K562 (cell line): Measurements from ENCODE around the gene AGRP. TPM values are rescaled to one million over a fixed set of nuclear protein-coding genes. Genes with fewer than 3 reads are reported as not detected.

Experiments used
- ATAC-seq: fragments of 200-7000 bp; cut with Tn5 transposase; 3 replicates; pipeline ENCODE4 v1.9.1; 2020; ENCODE audit warnings: moderate library complexity
- BruUV-seq: library from RNA; stranded (reverse); fragments of 400-500 nt; replicated peaks from 2 replicates; lab custom pipeline; 2021; lab: Mats Ljungman, UMichigan
- CTCF ChIA-PET: fragments of 300-600 bp; formaldehyde crosslinking; extraction: SDS; loops from one replicate; lab custom pipeline; 2021; ENCODE audit warnings: low intra/inter-chr PET ratio; lab: Yijun Ruan, JAX
- POLR2A ChIA-PET: fragments of 300-600, 350-650 bp; sonication (Branson Sonifier 250); formaldehyde crosslinking; extraction: SDS; loops from one replicate; lab custom pipeline; 2021; ENCODE audit warnings: antibody characterized with exemption, inconsistent platforms; lab: Yijun Ruan, JAX
- DNase-seq, 4 experiments: peaks; one replicate each; pipeline versions ENCODE4 v3.0.0 to v3.0.0-alpha.2; 2011 to 2018; ENCODE audit warnings: low spot score in 3 of 4, mixed read lengths in 3 of 4; ENCODE audit errors: extremely low read depth in 1 of 4
- FAIRE-seq: peaks from 2 replicates; lab custom pipeline; 2011; peaks lifted over from hg19 to GRCh38; lab: Jason Lieb, UNC
- H2AFZ ChIP-seq: 2 replicates; pipeline ENCODE4 v1.6.0; 2011; ENCODE audit warnings: low read depth, low read length, control low read depth, inconsistent platforms
- H3K27ac ChIP-seq: fragments of 200-600 bp; 3 replicates; pipeline ENCODE4 v1.8.0; 2011; ENCODE audit warnings: low read depth, mild to moderate bottlenecking, control low read depth, inconsistent platforms, low read length, moderate library complexity, mixed read lengths; ENCODE audit errors: extremely low read depth
- H3K27me3 ChIP-seq, 2 experiments: fragments of 300-600 bp in 1 of 2; 2 replicates in 1 of 2; 3 replicates in 1 of 2; pipeline versions ENCODE4 v1.6.0 to v1.8.0; 2011; ENCODE audit warnings: inconsistent platforms in 2 of 2, low read length in 2 of 2, mild to moderate bottlenecking in 1 of 2, mixed read lengths in 1 of 2, moderate library complexity in 1 of 2; ENCODE audit not compliant: control insufficient read depth in 2 of 2, insufficient read depth in 2 of 2
- H3K36me3 ChIP-seq: fragments of 300-600 bp; 3 replicates; pipeline ENCODE4 v1.8.0; 2011; ENCODE audit warnings: mild to moderate bottlenecking, low read length, inconsistent platforms; ENCODE audit not compliant: control insufficient read depth, insufficient read depth
- H3K4me1 ChIP-seq, 2 experiments: fragments of 200-600 bp in 1 of 2; replicated peaks in 1 of 2; 2 replicates in 1 of 2; 3 replicates in 1 of 2; pipeline versions ENCODE4 v1.5.1 to v1.8.0; 2011; ENCODE audit warnings: inconsistent platforms in 2 of 2, low read length in 2 of 2, mild to moderate bottlenecking in 1 of 2, mixed read lengths in 1 of 2, moderate library complexity in 1 of 2; ENCODE audit not compliant: control insufficient read depth in 2 of 2, insufficient read depth in 2 of 2
- H3K4me2 ChIP-seq: 2 replicates; pipeline ENCODE4 v1.6.1; 2011; ENCODE audit warnings: low read length, control low read depth, inconsistent platforms, mixed read lengths; ENCODE audit not compliant: insufficient read depth
- H3K4me3 ChIP-seq: fragments of 200-600 bp; sonication (generic), shearing (Covaris generic); 2 replicates; pipeline ENCODE4 v1.5.1; 2016; ENCODE audit warnings: control low read depth, inconsistent platforms
- H3K79me2 ChIP-seq: fragments of 200-600 bp; 3 replicates; pipeline ENCODE4 v1.8.0; 2011; ENCODE audit warnings: low read length, inconsistent platforms; ENCODE audit not compliant: control insufficient read depth, insufficient read depth
- H3K9ac ChIP-seq, 2 experiments: 2 replicates each; pipeline versions ENCODE4 v1.6.0 to v1.6.1; 2011; ENCODE audit warnings: low read depth in 2 of 2, low read length in 2 of 2, control low read depth in 1 of 2, inconsistent platforms in 1 of 2, mild to moderate bottlenecking in 1 of 2, mixed read lengths in 1 of 2; ENCODE audit not compliant: insufficient read depth in 1 of 2
- H3K9me1 ChIP-seq: one replicate; pipeline ENCODE4 v1.6.0; 2011; ENCODE audit warnings: inconsistent platforms, mild to moderate bottlenecking, low read length, moderate library complexity; ENCODE audit not compliant: control insufficient read depth, insufficient read depth
- H3K9me3 ChIP-seq: replicated peaks from 2 replicates; pipeline ENCODE4 v1.5.1; 2011; ENCODE audit warnings: low read depth, low read length, inconsistent platforms; ENCODE audit not compliant: control insufficient read depth, insufficient read depth
- H4K20me1 ChIP-seq: replicated peaks from 2 replicates; pipeline ENCODE4 v1.6.1; 2011; ENCODE audit warnings: low read length, inconsistent platforms, mixed read lengths; ENCODE audit not compliant: control insufficient read depth, insufficient read depth
- ARID3B ChIP-seq: fragments of 250-450 bp; sonication (Bioruptor Pico); IDR thresholded peaks from 2 replicates; pipeline ENCODE4 v1.4.0; 2020; ENCODE audit warnings: borderline replicate concordance
- ATF4 ChIP-seq: fragments of 450-650 bp; formaldehyde crosslinking; IDR thresholded peaks from 2 replicates; pipeline ENCODE4 v1.4.0; 2022; ENCODE audit warnings: mild to moderate bottlenecking, moderate library complexity
- CCNT2 ChIP-seq: IDR thresholded peaks from 2 replicates; pipeline ENCODE4 v1.6.1; 2011; ENCODE audit warnings: borderline replicate concordance, low read depth, mild to moderate bottlenecking, moderate library complexity, mixed read lengths, low read length; ENCODE audit not compliant: insufficient read length; ENCODE audit errors: extremely low read depth
- CREB5 ChIP-seq: fragments of 250-450 bp; sonication (Bioruptor Pico); IDR thresholded peaks from 2 replicates; pipeline ENCODE4 v1.5.0; 2020; ENCODE audit warnings: mild to moderate bottlenecking
- GTF2A2 ChIP-seq: IDR thresholded peaks from 2 replicates; pipeline ENCODE4 v1.6.1; 2016; ENCODE audit warnings: mild to moderate bottlenecking, missing genetic modification characterization, missing compliant biosample characterization
- HOMEZ ChIP-seq: fragments of 250-450 bp; sonication (Bioruptor Pico); IDR thresholded peaks from 2 replicates; pipeline ENCODE4 v1.4.0; 2020; ENCODE audit warnings: mild to moderate bottlenecking, moderate library complexity
- MTF1 ChIP-seq: fragments of 250-450 bp; sonication (Bioruptor Pico); IDR thresholded peaks from 2 replicates; pipeline ENCODE4 v1.9.0; 2021; ENCODE audit warnings: moderate library complexity, mild to moderate bottlenecking, inconsistent platforms, borderline replicate concordance
- NR2C2 ChIP-seq, 2 experiments: fragments of 200-800 bp in 1 of 2; sonication (Bioruptor generic) in 1 of 2; sonication (generic) in 1 of 2; formaldehyde crosslinking in 1 of 2; IDR thresholded peaks; 2 replicates each; pipeline versions ENCODE4 v1.6.1 to v1.8.0; 2016 to 2022; ENCODE audit warnings: mild to moderate bottlenecking in 1 of 2, missing compliant biosample characterization in 1 of 2, missing genetic modification characterization in 1 of 2, missing genetic modification reagents in 1 of 2
- PHF20 ChIP-seq: fragments of 450-650 bp; IDR thresholded peaks from 2 replicates; pipeline ENCODE4 v1.6.1; 2018; ENCODE audit not compliant: partially characterized antibody
- POLR3A ChIP-seq: IDR thresholded peaks from 2 replicates; pipeline ENCODE4 v1.6.1; 2011; ENCODE audit warnings: borderline replicate concordance, mild to moderate bottlenecking, moderate library complexity; ENCODE audit not compliant: insufficient read length, insufficient read depth; ENCODE audit errors: extremely low read depth
- RNF2 ChIP-seq: sonication (generic); IDR thresholded peaks from 2 replicates; pipeline ENCODE4 v1.6.1; 2016
- SP1 ChIP-seq: sonication (generic); formaldehyde crosslinking; IDR thresholded peaks from 2 replicates; pipeline ENCODE4 v1.8.1; 2022; ENCODE audit warnings: mild to moderate bottlenecking, missing genetic modification reagents
- TAL1 ChIP-seq: fragments of 450-650 bp; IDR thresholded peaks from 2 replicates; pipeline ENCODE4 v1.6.1; 2016; ENCODE audit warnings: mild to moderate bottlenecking
- TBL1XR1 ChIP-seq, 2 experiments: IDR thresholded peaks; 2 replicates each; pipeline ENCODE4 v1.6.1; 2012; ENCODE audit warnings: improper control_type of control experiment in 2 of 2, low read length in 2 of 2, mild to moderate bottlenecking in 1 of 2
- ZNF197 ChIP-seq: fragments of 200-800 bp; sonication (Bioruptor generic); IDR thresholded peaks from 2 replicates; pipeline ENCODE4 v1.6.1; 2016; ENCODE audit warnings: low read depth, missing genetic modification characterization, missing compliant biosample characterization
- ZNF384 ChIP-seq: IDR thresholded peaks from 2 replicates; pipeline ENCODE4 v1.6.1; 2012; ENCODE audit warnings: low read depth, low read length, improper control_type of control experiment
- ZNF584 ChIP-seq: fragments of 200-800 bp; sonication (Bioruptor generic); IDR thresholded peaks from 2 replicates; pipeline ENCODE4 v1.6.1; 2016; ENCODE audit warnings: low read depth, mild to moderate bottlenecking, missing genetic modification characterization, missing compliant biosample characterization
- WGBS: fragments of 100-300 bp; shearing (Covaris generic); methylation state at CpG from one replicate; pipeline ENCODE4 v1.1.6; 2016; ENCODE audit warnings: low coverage, mixed read lengths; ENCODE audit not compliant: insufficient coverage; ENCODE audit errors: missing lambda C conversion rate; 5-methylcytosine and 5-hydroxymethylcytosine counted together
- in situ Hi-C: fragments of 300-500 bp; cut with MboI; formaldehyde crosslinking; loops from 4 replicates; pipeline ENCODE4 v1.15.0; 2018; ENCODE audit warnings: inconsistent platforms, mixed read lengths
- intact Hi-C: fragments of 100-400 bp; cut with micrococcal nuclease; formaldehyde crosslinking; loops from 2 replicates; pipeline ENCODE4 v1.14.2; 2022
- polyA plus RNA-seq, 8 experiments: library from polyadenylated mRNA; depleted of rRNA in 4 of 8; stranded (reverse) in 5 of 8; unstranded in 3 of 8; fragments of >200 nt; fragmentation: Nextera tagmentation in 2 of 8; fragmentation: Illumina TruSeq in 1 of 8; extraction: Ambion mirVana in 2 of 8; extraction: Trizol in 1 of 8; gene quantifications; 2 replicates each; pipeline versions ENCODE4 v1.2.1 to v1.2.3, GENCODE V29; 2011 to 2014; ENCODE audit warnings: inconsistent platforms in 1 of 8, missing spikeins in 1 of 8
- total RNA-seq, 7 experiments: library from RNA; depleted of rRNA in 6 of 7; stranded (reverse); fragments of >200 nt in 6 of 7; fragmentation: Illumina TruSeq in 2 of 7; extraction: Trizol in 2 of 7; gene quantifications; 2 replicates each; pipeline versions ENCODE4 v1.2.1 to v1.2.3, GENCODE V29; 2011 to 2021; ENCODE audit warnings: low replicate concordance in 1 of 7

AGRP gene
- total and polyA plus RNA-seq, 9 of the 15 experiments (the other 6 are each of a cell fraction or from before 2014, with no cell fraction given): not detected

GRCh38 chr16:67463691-67464090 is 19.7 kb downstream of the AGRP start:
- Histone ChIP-seq H3K27ac (no peak overlapping the region), H3K27me3 (no peaks in the 10 kb centered on the region), H3K9me3 (no peaks in the 10 kb centered on the region), H3K9me1 (peaks cover 24% of the 10 kb centered on the region), H3K79me2 (peaks cover 56% of the 10 kb centered on the region), H3K9ac (no peak overlapping the region; a peak in 1 of 4 replicates), H3K4me1 (peaks cover 30 to 41% of the 10 kb centered on the region in 2 experiments), H3K36me3 (peaks cover 36% of the 10 kb centered on the region; the same call in 2 of the 3 replicates), H3K4me3 (no peak overlapping the region), H4K20me1 (peaks cover 64% of the 10 kb centered on the region), H3K4me2 (no peak overlapping the region), H2AFZ (no peak overlapping the region)
- BruUV-seq: no TSS peak
- in situ Hi-C loops (no loop called here), intact Hi-C loops (loop anchor here (2.0 to 10.0 kb wide), 2 partner anchors 35 to 509 kb away; no protein-coding TSS in a partner anchor)
- CTCF ChIA-PET: no interaction called here
- POLR2A ChIA-PET: interaction anchor here (0.6 to 1.3 kb wide), 2 partner anchors 13 to 152 kb away, joined by 3 read pairs; no protein-coding TSS in a partner anchor
- FAIRE-seq: no peak
- TF ChIP-seq SP1 (CRISPR knock-in tag) (no peak), ZNF197 (CRISPR knock-in tag) (no peak), GTF2A2 (tag) (no peak), POLR3A (no peak), CREB5 (CRISPR knock-in tag) (no peak), MTF1 (CRISPR knock-in tag) (no peak), ZNF384 (no peak), ZNF584 (CRISPR knock-in tag) (no peak), TBL1XR1 (IDR thresholded peaks at IDR 0.05; ENCODE audit: low read length in 2 of 2) (no peak), RNF2 (no peak), NR2C2 (CRISPR knock-in tag; IDR thresholded peaks at IDR 0.05) (no peak), NR2C2 (tag; IDR thresholded peaks at IDR 0.05) (no peak), TAL1 (no peak), HOMEZ (CRISPR knock-in tag) (no peak), ATF4 (no peak), ARID3B (no peak), PHF20 (no peak), CCNT2 (no peak)
- ATAC-seq: no peak
- no peak for DNase-seq
- WGBS: 72% methylated on average over 4 of the region's 4 CpGs
